Measurements from ENCODE around the gene TCL1B. TPM values are rescaled to one million over a fixed set of nuclear protein-coding genes. Genes with fewer than 3 reads are reported as not detected.

Gene TCL1B
- polyA plus RNA-seq, 1 donor (not counting 4 experiments of a cell fraction or from before 2014, with no cell fraction given): not detected

- Histone ChIP-seq H3K36me3 (ENCODE audit: control insufficient read depth in 2 of 2, extremely low read depth in 1 of 2, insufficient read depth in 2 of 2, low read length in 2 of 2) (no peaks in the 10 kb centered on the region), H3K9me3 (ENCODE audit: control insufficient read depth, low read depth, low read length) (no peaks in the 10 kb centered on the region), H3K4me2 (ENCODE audit: control insufficient read depth, extremely low read depth, insufficient read depth, low read depth, low read length) (no peak overlapping the region), H2AFZ (ENCODE audit: control insufficient read depth, low read length) (no peak overlapping the region), H3K79me2 (ENCODE audit: control insufficient read depth, insufficient read depth, low read length) (no peaks in the 10 kb centered on the region), H3K4me1 (ENCODE audit: control insufficient read depth, extremely low read depth, insufficient read depth, low read length) (no peaks in the 10 kb centered on the region), H4K20me1 (ENCODE audit: control insufficient read depth, extremely low read depth, insufficient read depth, low read length) (no peaks in the 10 kb centered on the region), H3K9me1 (ENCODE audit: control insufficient read depth, extremely low read depth, insufficient read depth, low read length) (no peaks in the 10 kb centered on the region), H3K27me3 (ENCODE audit: control insufficient read depth, extremely low read depth, insufficient read depth, low read length) (no peaks in the 10 kb centered on the region), H3K4me3 (ENCODE audit: control insufficient read depth in 2 of 3, extremely low read depth in 1 of 3, insufficient read depth in 2 of 3, low read depth in 1 of 3, low read length in 3 of 3) (no peak overlapping the region), H3K27ac (ENCODE audit: control insufficient read depth, insufficient read depth, low read length) (no peak overlapping the region), H3K9ac (ENCODE audit: control insufficient read depth, extremely low read depth, insufficient read depth, low read length) (no peak overlapping the region)
- DNase-seq (ENCODE audit: low read depth, low spot score): no peak
- TF ChIP-seq EZH2 (IDR thresholded peaks at IDR 0.05; ENCODE audit: low read length) (no peak), CTCF (optimal IDR thresholded peaks at IDR 0.05 in 1 of 3, IDR thresholded peaks at IDR 0.05 in 1 of 3, conservative IDR thresholded peaks at IDR 0.05 in 1 of 3; ENCODE audit: extremely low read depth in 1 of 3, insufficient read depth in 2 of 3, low read length in 3 of 3) (no peak)
- dilution Hi-C loops (cut with MboI; ENCODE audit: extremely low pct_ligation_motif_present, low sequenced_read_pairs): no loop called here
- no peak for FAIRE-seq
Measured at GRCh38 chr14:95681153-95681552, 5.1 kb upstream of the TCL1B start.

- Histone ChIP-seq H3K9me1 (ENCODE audit: control insufficient read depth, extremely low read depth, insufficient read depth, low read length) (no peaks in the 10 kb centered on the region), H3K79me2 (ENCODE audit: control insufficient read depth, insufficient read depth, low read length) (no peaks in the 10 kb centered on the region), H3K9me3 (ENCODE audit: control insufficient read depth, low read depth, low read length) (no peaks in the 10 kb centered on the region), H4K20me1 (ENCODE audit: control insufficient read depth, extremely low read depth, insufficient read depth, low read length) (no peaks in the 10 kb centered on the region), H3K4me1 (ENCODE audit: control insufficient read depth, extremely low read depth, insufficient read depth, low read length) (no peaks in the 10 kb centered on the region), H3K27me3 (ENCODE audit: control insufficient read depth, extremely low read depth, insufficient read depth, low read length) (no peaks in the 10 kb centered on the region), H3K4me2 (ENCODE audit: control insufficient read depth, extremely low read depth, insufficient read depth, low read depth, low read length) (no peak overlapping the region), H3K36me3 (ENCODE audit: control insufficient read depth in 2 of 2, extremely low read depth in 1 of 2, insufficient read depth in 2 of 2, low read length in 2 of 2) (no peaks in the 10 kb centered on the region), H3K27ac (ENCODE audit: control insufficient read depth, insufficient read depth, low read length) (no peak overlapping the region), H3K9ac (ENCODE audit: control insufficient read depth, extremely low read depth, insufficient read depth, low read length) (no peak overlapping the region), H2AFZ (ENCODE audit: control insufficient read depth, low read length) (no peak overlapping the region), H3K4me3 (ENCODE audit: control insufficient read depth in 2 of 3, extremely low read depth in 1 of 3, insufficient read depth in 2 of 3, low read depth in 1 of 3, low read length in 3 of 3) (no peak overlapping the region)
- DNase-seq (ENCODE audit: low read depth, low spot score): no peak
- TF ChIP-seq EZH2 (IDR thresholded peaks at IDR 0.05; ENCODE audit: low read length): no peak
- TF ChIP-seq CTCF (optimal IDR thresholded peaks at IDR 0.05 in 1 of 3, IDR thresholded peaks at IDR 0.05 in 1 of 3, conservative IDR thresholded peaks at IDR 0.05 in 1 of 3; ENCODE audit: extremely low read depth in 1 of 3, insufficient read depth in 2 of 3, low read length in 3 of 3): peak; percentile 41 to 76 (median 42)
- dilution Hi-C loops (cut with MboI; ENCODE audit: extremely low pct_ligation_motif_present, low sequenced_read_pairs): no loop called here
- FAIRE-seq: no peak
Measured at GRCh38 chr14:95683793-95684192, 2.4 kb upstream of the TCL1B start.
